NCI-H2029 treated with DMSO at 0.1 percent for 48 hours (cell line): Measurements from ENCODE around the gene IZUMO2.
A peak's percentile ranks its signal among the peaks of the same experiment; 100 is the strongest.
"Not testable (repeated sequence)": the region's sequence is repeated elsewhere in the genome, so short reads cannot be mapped to it uniquely, and the experiment has no call there.

ENCODE experiments used
- DNase-seq: peaks from one replicate; lab custom pipeline; 2025; lab: John Stamatoyannopoulos, UW

The IZUMO2 gene

GRCh38 chr19:50184196-50184595, 21.1 kb upstream of the IZUMO2 start:
- DNase-seq: no peak

GRCh38 chr19:50181121-50181520, 18.0 kb upstream of the IZUMO2 start:
- no peak for DNase-seq

- no peak for DNase-seq
Observed at GRCh38 chr19:50178859-50179537, 15.9 kb upstream of the IZUMO2 start.

- DNase-seq: no peak
Observed at GRCh38 chr19:50178320-50178719, 15.2 kb upstream of the IZUMO2 start.

GRCh38 chr19:50176775-50177174, 13.7 kb upstream of the IZUMO2 start:
- DNase-seq: no peak

- DNase-seq: no peak
Observed at GRCh38 chr19:50175924-50176323, 12.8 kb upstream of the IZUMO2 start.

- no peak for DNase-seq
Observed at GRCh38 chr19:50174100-50174793, 11.2 kb upstream of the IZUMO2 start.

GRCh38 chr19:50173127-50173526, 10.0 kb upstream of the IZUMO2 start:
- DNase-seq: no peak

GRCh38 chr19:50172726-50173125, 9.6 kb upstream of the IZUMO2 start:
- DNase-seq: no peak

GRCh38 chr19:50171752-50172151, 8.7 kb upstream of the IZUMO2 start:
- DNase-seq: no peak

GRCh38 chr19:50167314-50167721, 4.2 kb upstream of the IZUMO2 start:
- peak; percentile 61 for DNase-seq

- DNase-seq: no peak
Observed at GRCh38 chr19:50159078-50159477, 4.0 kb downstream of the IZUMO2 start.

- DNase-seq: no peak
Observed at GRCh38 chr19:50158577-50158976, 4.5 kb downstream of the IZUMO2 start.

GRCh38 chr19:50155520-50156109, 7.5 kb downstream of the IZUMO2 start:
- no peak for DNase-seq

GRCh38 chr19:50154529-50154928, 8.6 kb downstream of the IZUMO2 start:
- DNase-seq: no peak

- DNase-seq: no peak
Observed at GRCh38 chr19:50152578-50152977, 10.5 kb downstream of the IZUMO2 start.

- DNase-seq: no peak
Observed at GRCh38 chr19:50148528-50148927, 14.6 kb downstream of the IZUMO2 start.

- DNase-seq: peak; percentile 80
Observed at GRCh38 chr19:50147462-50148423, 15.3 kb downstream of the IZUMO2 start.

- DNase-seq: not testable (repeated sequence)
Observed at GRCh38 chr19:50141921-50142320, 21.2 kb downstream of the IZUMO2 start.

GRCh38 chr19:50140118-50140845, 22.8 kb downstream of the IZUMO2 start:
- not testable (repeated sequence) for DNase-seq

- not testable (repeated sequence) for DNase-seq
Observed at GRCh38 chr19:50136603-50137365, 26.3 kb downstream of the IZUMO2 start.
